GM12878 (cell line): ENCODE measurements around the gene GUCA2B. TPM values are rescaled to one million over a fixed set of nuclear protein-coding genes. Genes with fewer than 3 reads are reported as not detected.

Source experiments
- ATAC-seq: fragments of 200-7000 bp; cut with Tn5 transposase; 3 replicates; pipeline ENCODE4 v1.9.1; 2020; ENCODE audit warnings: mild to moderate bottlenecking, moderate library complexity
- BruUV-seq: library from RNA; stranded (reverse); fragments of 400-500 nt; replicated peaks from 2 replicates; lab custom pipeline; 2021; lab: Mats Ljungman, UMichigan
- CTCF ChIA-PET: fragments of 300-600 bp; sonication (Branson Sonifier 250); formaldehyde crosslinking; extraction: SDS; loops from one replicate; lab custom pipeline; 2021; ENCODE audit warnings: inconsistent platforms; lab: Yijun Ruan, JAX
- POLR2A ChIA-PET: fragments of 350-600 bp; formaldehyde crosslinking; extraction: SDS; loops from one replicate; lab custom pipeline; 2021; ENCODE audit warnings: inconsistent platforms; lab: Charles Lee
- RAD21 ChIA-PET: fragments of 300-600 bp; sonication (Branson Sonifier 250); formaldehyde crosslinking; loops from one replicate; lab custom pipeline; 2023; ENCODE audit warnings: antibody characterized with exemption; ENCODE audit not compliant: unreplicated experiment; lab: Charles Lee
- SMC1A ChIA-PET: fragments of 300-600 bp; sonication (Branson Sonifier 250); formaldehyde crosslinking; loops from one replicate; lab custom pipeline; 2023; ENCODE audit not compliant: unreplicated experiment, uncharacterized antibody; lab: Charles Lee
- DNase-seq: peaks from one replicate; pipeline ENCODE4 v3.0.0-alpha.2; 2011; ENCODE audit warnings: low read depth, low spot score
- FAIRE-seq: peaks from 3 replicates; lab custom pipeline; 2011; peaks lifted over from hg19 to GRCh38; lab: Jason Lieb, UNC
- H2AFZ ChIP-seq: 2 replicates; pipeline ENCODE4 v1.6.0; 2011; ENCODE audit warnings: low read depth, low read length, control low read depth; ENCODE audit not compliant: control insufficient read depth
- H3K27ac ChIP-seq: 2 replicates; pipeline ENCODE4 v1.5.1; 2011; ENCODE audit warnings: control low read depth; ENCODE audit not compliant: control insufficient read depth, insufficient read depth
- H3K27me3 ChIP-seq, 2 experiments: replicated peaks in 1 of 2; 2 replicates each; pipeline versions ENCODE4 v1.6.0 to v1.6.1; 2011; ENCODE audit warnings: low read length in 1 of 2; ENCODE audit not compliant: control insufficient read depth in 2 of 2, insufficient read depth in 2 of 2
- H3K36me3 ChIP-seq, 2 experiments: 2 replicates each; pipeline ENCODE4 v1.5.1; 2011; ENCODE audit warnings: low read length in 1 of 2; ENCODE audit not compliant: control insufficient read depth in 2 of 2, insufficient read depth in 2 of 2
- H3K4me1 ChIP-seq: 2 replicates; pipeline ENCODE4 v1.6.1; 2011; ENCODE audit warnings: mild to moderate bottlenecking, low read length, moderate library complexity, mixed read lengths; ENCODE audit not compliant: control insufficient read depth, insufficient read depth
- H3K4me2 ChIP-seq: 2 replicates; pipeline ENCODE4 v1.6.0; 2011; ENCODE audit warnings: control low read depth; ENCODE audit not compliant: control insufficient read depth, insufficient read depth
- H3K4me3 ChIP-seq: fragments of 200-600 bp; sonication (generic); 2 replicates; pipeline ENCODE4 v1.5.1; 2016
- H3K79me2 ChIP-seq: 2 replicates; pipeline ENCODE4 v1.6.0; 2011; ENCODE audit warnings: low read length; ENCODE audit not compliant: control insufficient read depth, insufficient read depth
- H3K9ac ChIP-seq: 2 replicates; pipeline ENCODE4 v1.8.0; 2011; ENCODE audit warnings: low read length, control low read depth, mixed read lengths; ENCODE audit not compliant: control insufficient read depth, insufficient read depth
- H3K9me3 ChIP-seq: replicated peaks from 3 replicates; pipeline ENCODE4 v1.5.1; 2011; ENCODE audit warnings: mild to moderate bottlenecking, low read length; ENCODE audit not compliant: control insufficient read depth, insufficient read depth
- H4K20me1 ChIP-seq: 2 replicates; pipeline ENCODE4 v1.6.0; 2011; ENCODE audit not compliant: control insufficient read depth, insufficient read depth
- ATF3 ChIP-seq: IDR thresholded peaks from 2 replicates; pipeline ENCODE4 v1.6.1; 2011; ENCODE audit warnings: low read depth, mild to moderate bottlenecking, low read length, moderate library complexity, borderline replicate concordance; ENCODE audit errors: extremely low read depth
- BHLHE40 ChIP-seq, 2 experiments: fragments of 450-650 bp in 1 of 2; IDR thresholded peaks; 2 replicates each; pipeline ENCODE4 v1.6.1; 2011 to 2017; ENCODE audit warnings: low read depth in 2 of 2, borderline replicate concordance in 1 of 2, improper control_type of control experiment in 1 of 2, low read length in 1 of 2, mild to moderate bottlenecking in 1 of 2
- CEBPB ChIP-seq, 2 experiments: fragments of 150-350 bp in 1 of 2; IDR thresholded peaks; 2 replicates each; pipeline ENCODE4 v1.6.1; 2012 to 2014; ENCODE audit warnings: low read depth in 2 of 2, low read length in 2 of 2, borderline replicate concordance in 1 of 2, inconsistent platforms in 1 of 2
- CTCF ChIP-seq, 3 experiments: IDR thresholded peaks in 2 of 3; conservative IDR thresholded peaks in 1 of 3; 2 replicates each; pipeline ENCODE4 v1.5.1; 2011; ENCODE audit warnings: low read depth in 3 of 3, low read length in 3 of 3, mild to moderate bottlenecking in 3 of 3, control low read depth in 2 of 3, moderate library complexity in 2 of 3, inconsistent platforms in 1 of 3, mixed read lengths in 1 of 3; ENCODE audit not compliant: control insufficient read depth in 2 of 3, insufficient read depth in 1 of 3; ENCODE audit errors: extremely low read depth in 1 of 3
- GABPA ChIP-seq: IDR thresholded peaks from 2 replicates; pipeline ENCODE4 v1.6.1; 2014; ENCODE audit warnings: antibody characterized with exemption, low read depth, mild to moderate bottlenecking, inconsistent platforms
- HDAC6 ChIP-seq: fragments of 200-600 bp; sonication (generic); IDR thresholded peaks from one replicate; pipeline ENCODE4 v1.8.0; 2017; ENCODE audit warnings: antibody characterized with exemption; ENCODE audit not compliant: unreplicated experiment
- MXI1 ChIP-seq: fragments of 150-350 bp; IDR thresholded peaks from 2 replicates; pipeline ENCODE4 v1.6.1; 2011; ENCODE audit warnings: low read depth, mild to moderate bottlenecking, inconsistent platforms, low read length, improper control_type of control experiment
- NBN ChIP-seq: fragments of 450-650 bp; IDR thresholded peaks from 2 replicates; pipeline ENCODE4 v1.6.1; 2016
- NFYB ChIP-seq: IDR thresholded peaks from 2 replicates; pipeline ENCODE4 v1.6.1; 2011; ENCODE audit warnings: low read depth, mild to moderate bottlenecking, low read length, improper control_type of control experiment, moderate library complexity; ENCODE audit not compliant: insufficient read depth
- PKNOX1 ChIP-seq: fragments of 450-650 bp; IDR thresholded peaks from 2 replicates; pipeline ENCODE4 v1.6.1; 2016; ENCODE audit warnings: mild to moderate bottlenecking
- RB1 ChIP-seq: fragments of 450-650 bp; formaldehyde crosslinking; IDR thresholded peaks from 2 replicates; pipeline ENCODE4 v1.6.1; 2017; ENCODE audit warnings: mild to moderate bottlenecking, borderline replicate concordance
- RELA ChIP-seq: fragments of 450-650 bp; IDR thresholded peaks from 2 replicates; pipeline ENCODE4 v1.8.0; 2014; ENCODE audit warnings: borderline replicate concordance; ENCODE audit not compliant: partially characterized antibody
- ZSCAN29 ChIP-seq: fragments of 450-650 bp; IDR thresholded peaks from 2 replicates; pipeline ENCODE4 v1.6.1; 2017; ENCODE audit warnings: mild to moderate bottlenecking, moderate library complexity
- WGBS: methylation state at CpG from one replicate; pipeline ENCODE4 v1.1.6; 2016; ENCODE audit warnings: low lambda C conversion rate; ENCODE audit not compliant: insufficient replicate concordance, insufficient coverage; ENCODE audit errors: missing lambda C conversion rate; 5-methylcytosine and 5-hydroxymethylcytosine counted together
- in situ Hi-C: fragments of 300-500 bp; cut with MboI; formaldehyde crosslinking; loops from 9 replicates; pipeline ENCODE4 v1.14.3; 2018; ENCODE audit warnings: mixed read lengths
- intact Hi-C: fragments of 100-400 bp; cut with micrococcal nuclease; formaldehyde crosslinking; loops from one replicate; pipeline ENCODE4 v1.14.2; 2022; ENCODE audit not compliant: unreplicated experiment
- polyA plus RNA-seq, 11 experiments: library from polyadenylated mRNA; depleted of rRNA in 4 of 11; unstranded in 6 of 11; stranded (reverse) in 5 of 11; fragments of >200 nt; fragmentation: Nextera tagmentation in 4 of 11; fragmentation: Illumina TruSeq in 1 of 11; extraction: Ambion mirVana in 4 of 11; extraction: Trizol in 1 of 11; gene quantifications; 1 replicate in 1 of 11; 2 replicates in 10 of 11; pipeline versions ENCODE4 v1.2.1 to v1.2.3, GENCODE V29; 2011 to 2016; ENCODE audit warnings: inconsistent platforms in 2 of 11, missing spikeins in 2 of 11, low read depth in 1 of 11
- total RNA-seq, 4 experiments: library from RNA; depleted of rRNA in 3 of 4; stranded (reverse); fragments of >200 nt in 3 of 4; fragmentation: Illumina TruSeq in 1 of 4; extraction: Trizol in 1 of 4; gene quantifications; 2 replicates each; pipeline versions ENCODE4 v1.2.1 to v1.2.3, GENCODE V29; 2013 to 2021

The GUCA2B gene
- total and polyA plus RNA-seq, 10 of the 15 experiments (the other 5 are each of a cell fraction or from before 2014, with no cell fraction given) = not detected

- H3K9ac ChIP-seq = no peak overlapping the region
- ATAC-seq (no peak), FAIRE-seq (no peak), DNase-seq (no peak)
- no peak overlapping the region for H2AFZ ChIP-seq
- H3K4me1 ChIP-seq = no peaks in the 10 kb centered on the region
- intact Hi-C loops = no loop called here
- ChIA-PET POLR2A (no interaction called here), SMC1A (no interaction called here), CTCF (interaction anchor here (0.6 to 0.7 kb wide), 3 partner anchors 9 to 18 kb away, joined by 3 read pairs; no protein-coding TSS in a partner anchor), RAD21 (no interaction called here)
- 42% methylated on average over 12 of the region's 12 CpGs for WGBS
- H3K4me2 ChIP-seq = no peak overlapping the region
- H3K27ac ChIP-seq = no peak overlapping the region
- H4K20me1 ChIP-seq = no peaks in the 10 kb centered on the region
- no peak overlapping the region for H3K4me3 ChIP-seq
- TF ChIP-seq CTCF (IDR thresholded peaks at IDR 0.05 in 2 of 3, conservative IDR thresholded peaks at IDR 0.05 in 1 of 3; ENCODE audit: control insufficient read depth in 2 of 3, extremely low read depth in 1 of 3, insufficient read depth in 1 of 3, low read depth in 3 of 3, low read length in 3 of 3) (no peak), GABPA (no peak), BHLHE40 (IDR thresholded peaks at IDR 0.05; ENCODE audit: borderline replicate concordance in 1 of 2, low read depth in 2 of 2, low read length in 1 of 2) (no peak), NFYB (no peak), RELA (no peak), NBN (no peak), CEBPB (IDR thresholded peaks at IDR 0.05; ENCODE audit: borderline replicate concordance in 1 of 2, low read depth in 2 of 2, low read length in 2 of 2) (no peak), RB1 (no peak), ZSCAN29 (no peak), ATF3 (no peak), HDAC6 (no peak), PKNOX1 (no peak), MXI1 (no peak)
- no peaks in the 10 kb centered on the region for H3K27me3 ChIP-seq
- no TSS peak for BruUV-seq
- H3K9me3 ChIP-seq = no peaks in the 10 kb centered on the region
- no peaks in the 10 kb centered on the region for H3K36me3 ChIP-seq
- H3K79me2 ChIP-seq = no peaks in the 10 kb centered on the region
- in situ Hi-C loops = no loop called here
Observed at GRCh38 chr1:42155362-42155761, 2.2 kb downstream of the GUCA2B start.
